HEK293 (cell line): ENCODE measurements around the gene RNF144B.

Experiments
- CTCF ChIA-PET: fragments of 350-600 bp; formaldehyde crosslinking; extraction: SDS; loops from one replicate; lab custom pipeline; 2021; ENCODE audit warnings: antibody characterized with exemption; lab: Yijun Ruan, JAX
- POLR2A ChIA-PET: fragments of 300-600 bp; formaldehyde crosslinking; extraction: SDS; loops from one replicate; lab custom pipeline; 2020; ENCODE audit warnings: antibody characterized with exemption, inconsistent platforms; lab: Yijun Ruan, JAX
- H3K27ac ChIP-seq: fragments of 200-500 bp; sonication (Bioruptor generic); 2 replicates; pipeline ENCODE4 v1.5.1; 2014; ENCODE audit warnings: low read depth, low read length, control low read depth, inconsistent platforms; ENCODE audit errors: extremely low read depth
- H3K36me3 ChIP-seq, 2 experiments: fragments of 200-500 bp in 1 of 2; sonication (Bioruptor generic) in 1 of 2; 1 replicate in 1 of 2; 2 replicates in 1 of 2; pipeline ENCODE4 v1.5.1; 2014 to 2017; ENCODE audit warnings: inconsistent platforms in 2 of 2, low read length in 2 of 2; ENCODE audit not compliant: control insufficient read depth in 2 of 2, insufficient read depth in 1 of 2
- H3K4me1 ChIP-seq: fragments of 200-500 bp; sonication (Bioruptor generic); 2 replicates; pipeline ENCODE4 v1.5.1; 2014; ENCODE audit warnings: mild to moderate bottlenecking, low read length, inconsistent platforms; ENCODE audit not compliant: control insufficient read depth, insufficient read depth
- H3K4me3 ChIP-seq: 2 replicates; pipeline ENCODE4 v1.5.1; 2011; ENCODE audit warnings: low read depth, mild to moderate bottlenecking, control low read depth, low read length, moderate library complexity
- H3K9me3 ChIP-seq: fragments of 200-500 bp; sonication (Bioruptor generic); 2 replicates; pipeline ENCODE4 v1.5.1; 2014; ENCODE audit warnings: low read depth, low read length, inconsistent platforms; ENCODE audit not compliant: control insufficient read depth, insufficient read depth
- MEIS1 ChIP-seq: sonication (generic); formaldehyde crosslinking; IDR thresholded peaks from 2 replicates; pipeline ENCODE4 v1.8.1; 2022; ENCODE audit warnings: missing genetic modification reagents, mild to moderate bottlenecking, borderline replicate concordance
- MYNN ChIP-seq: fragments of 450-650 bp; formaldehyde crosslinking; IDR thresholded peaks from 2 replicates; pipeline ENCODE4 v1.5.1; 2016; ENCODE audit warnings: missing biosample characterization, missing genetic modification characterization, borderline replicate concordance
- RBAK ChIP-seq: fragments of 450-650 bp; formaldehyde crosslinking; IDR thresholded peaks from 2 replicates; pipeline ENCODE4 v1.5.1; 2016; ENCODE audit warnings: missing biosample characterization, missing genetic modification characterization
- YY1 ChIP-seq: fragments of 450-650 bp; formaldehyde crosslinking; IDR thresholded peaks from 2 replicates; pipeline ENCODE4 v1.5.1; 2018; ENCODE audit warnings: missing biosample characterization, missing genetic modification characterization
- ZEB2 ChIP-seq: fragments of 450-650 bp; formaldehyde crosslinking; IDR thresholded peaks from 2 replicates; pipeline ENCODE4 v1.5.1; 2016; ENCODE audit warnings: missing biosample characterization, missing genetic modification characterization
- ZNF121 ChIP-seq: fragments of 450-650 bp; formaldehyde crosslinking; IDR thresholded peaks from 2 replicates; pipeline ENCODE4 v1.5.1; 2016; ENCODE audit warnings: missing biosample characterization, missing genetic modification characterization
- ZNF140 ChIP-seq: fragments of 450-650 bp; formaldehyde crosslinking; IDR thresholded peaks from 2 replicates; pipeline ENCODE4 v1.5.1; 2016; ENCODE audit warnings: missing biosample characterization, missing genetic modification characterization
- ZNF292 ChIP-seq: fragments of 450-650 bp; formaldehyde crosslinking; IDR thresholded peaks from 2 replicates; pipeline ENCODE4 v1.5.1; 2016; ENCODE audit warnings: low read depth, missing biosample characterization, missing genetic modification characterization, borderline replicate concordance
- ZNF610 ChIP-seq: fragments of 450-650 bp; formaldehyde crosslinking; IDR thresholded peaks from 2 replicates; pipeline ENCODE4 v1.5.1; 2016; ENCODE audit warnings: missing biosample characterization, missing genetic modification characterization, borderline replicate concordance
- ZNF660 ChIP-seq: fragments of 450-650 bp; IDR thresholded peaks from 2 replicates; pipeline ENCODE4 v1.5.1; 2018; ENCODE audit warnings: missing biosample characterization, mild to moderate bottlenecking, missing genetic modification characterization
- ZNF776 ChIP-seq: fragments of 450-650 bp; formaldehyde crosslinking; IDR thresholded peaks from 2 replicates; pipeline ENCODE4 v1.5.0; 2017; ENCODE audit warnings: missing biosample characterization, missing genetic modification characterization, borderline replicate concordance
- TF ChIP-seq, protein P1 (sequence below): fragments of 450-650 bp; formaldehyde crosslinking; IDR thresholded peaks from 2 replicates; pipeline ENCODE4 v1.5.1; 2016; ENCODE audit warnings: missing biosample characterization, missing genetic modification characterization
- TF ChIP-seq, protein P2 (sequence below): fragments of 450-650 bp; formaldehyde crosslinking; conservative IDR thresholded peaks from 2 replicates; pipeline ENCODE4 v1.5.1; 2016; ENCODE audit warnings: low read depth, missing biosample characterization, missing genetic modification characterization
- TF ChIP-seq, protein P3 (sequence below): fragments of 450-650 bp; formaldehyde crosslinking; IDR thresholded peaks from 2 replicates; pipeline ENCODE4 v1.5.1; 2016; ENCODE audit warnings: missing biosample characterization, missing genetic modification characterization

RNF144B gene

DNA sequence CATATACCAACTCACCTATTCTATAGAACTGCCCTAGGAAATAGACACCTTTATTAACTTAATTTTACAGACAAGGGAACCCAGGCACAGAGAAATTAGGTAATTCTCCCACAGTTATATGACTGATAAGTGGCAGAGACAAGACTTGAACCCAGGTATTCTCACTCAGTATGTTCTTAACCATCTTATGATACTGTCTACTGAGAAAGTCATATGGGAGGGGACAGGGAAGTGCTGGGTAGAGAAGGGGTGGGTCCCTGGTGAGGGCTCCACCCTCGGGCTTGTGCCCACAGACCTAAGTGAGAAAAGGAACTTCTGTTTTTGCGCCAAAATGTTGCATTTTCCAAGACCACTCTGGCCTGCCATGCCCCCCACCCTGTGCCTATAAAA, 123.5 kb downstream of the RNF144B start:
- ChIA-PET CTCF (no interaction called here), POLR2A (no interaction called here)

DNA sequence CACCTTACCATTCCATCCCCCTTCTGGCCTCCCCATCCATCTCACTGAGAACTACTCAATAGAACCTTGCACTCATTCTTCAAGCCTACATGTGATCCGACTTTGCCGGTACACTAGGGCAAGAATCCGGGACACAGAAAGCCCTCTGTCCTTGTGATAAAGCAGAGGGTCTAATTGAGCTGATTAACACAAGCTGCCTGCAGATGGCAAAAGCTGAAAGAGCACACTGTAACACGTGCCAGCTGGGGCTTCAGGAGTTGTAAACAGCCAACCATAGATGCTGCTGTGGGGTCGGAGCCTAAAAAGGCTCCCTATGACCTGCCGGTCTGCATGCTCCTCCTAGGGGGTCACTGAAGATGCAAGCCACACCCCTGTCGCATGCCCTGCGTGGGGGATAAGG, 124.1 kb downstream of the RNF144B start:
- H3K4me1 ChIP-seq, result no peaks in the 10 kb centered on the region
- POLR2A ChIA-PET, result no interaction called here
- H3K36me3 ChIP-seq, result no peaks in the 10 kb centered on the region
- H3K4me3 ChIP-seq, result no peak overlapping the region
- TF ChIP-seq MEIS1 (no peak), ZNF292 (tag by site-specific recombination) (no peak), ZNF660 (no peak), MYNN (tag by site-specific recombination) (no peak), YY1 (tag by site-specific recombination) (no peak), ZEB2 (no peak)
- TF ChIP-seq, protein P1, sequence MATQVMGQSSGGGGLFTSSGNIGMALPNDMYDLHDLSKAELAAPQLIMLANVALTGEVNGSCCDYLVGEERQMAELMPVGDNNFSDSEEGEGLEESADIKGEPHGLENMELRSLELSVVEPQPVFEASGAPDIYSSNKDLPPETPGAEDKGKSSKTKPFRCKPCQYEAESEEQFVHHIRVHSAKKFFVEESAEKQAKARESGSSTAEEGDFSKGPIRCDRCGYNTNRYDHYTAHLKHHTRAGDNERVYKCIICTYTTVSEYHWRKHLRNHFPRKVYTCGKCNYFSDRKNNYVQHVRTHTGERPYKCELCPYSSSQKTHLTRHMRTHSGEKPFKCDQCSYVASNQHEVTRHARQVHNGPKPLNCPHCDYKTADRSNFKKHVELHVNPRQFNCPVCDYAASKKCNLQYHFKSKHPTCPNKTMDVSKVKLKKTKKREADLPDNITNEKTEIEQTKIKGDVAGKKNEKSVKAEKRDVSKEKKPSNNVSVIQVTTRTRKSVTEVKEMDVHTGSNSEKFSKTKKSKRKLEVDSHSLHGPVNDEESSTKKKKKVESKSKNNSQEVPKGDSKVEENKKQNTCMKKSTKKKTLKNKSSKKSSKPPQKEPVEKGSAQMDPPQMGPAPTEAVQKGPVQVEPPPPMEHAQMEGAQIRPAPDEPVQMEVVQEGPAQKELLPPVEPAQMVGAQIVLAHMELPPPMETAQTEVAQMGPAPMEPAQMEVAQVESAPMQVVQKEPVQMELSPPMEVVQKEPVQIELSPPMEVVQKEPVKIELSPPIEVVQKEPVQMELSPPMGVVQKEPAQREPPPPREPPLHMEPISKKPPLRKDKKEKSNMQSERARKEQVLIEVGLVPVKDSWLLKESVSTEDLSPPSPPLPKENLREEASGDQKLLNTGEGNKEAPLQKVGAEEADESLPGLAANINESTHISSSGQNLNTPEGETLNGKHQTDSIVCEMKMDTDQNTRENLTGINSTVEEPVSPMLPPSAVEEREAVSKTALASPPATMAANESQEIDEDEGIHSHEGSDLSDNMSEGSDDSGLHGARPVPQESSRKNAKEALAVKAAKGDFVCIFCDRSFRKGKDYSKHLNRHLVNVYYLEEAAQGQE (tag by site-specific recombination), result no peak
- CTCF ChIA-PET, result no interaction called here
- no peak overlapping the region for H3K27ac ChIP-seq
- no peaks in the 10 kb centered on the region for H3K9me3 ChIP-seq

More for the DNA sequence above, 123.5 kb downstream of the RNF144B start:
- no peaks in the 10 kb centered on the region for H3K36me3 ChIP-seq
- no peak overlapping the region for H3K27ac ChIP-seq
- TF ChIP-seq ZNF121 (tag by site-specific recombination) (no peak), ZNF610 (tag by site-specific recombination) (no peak), ZNF776 (tag by site-specific recombination) (no peak), ZNF140 (tag by site-specific recombination) (no peak), RBAK (tag by site-specific recombination) (no peak)
- TF ChIP-seq, protein P2, sequence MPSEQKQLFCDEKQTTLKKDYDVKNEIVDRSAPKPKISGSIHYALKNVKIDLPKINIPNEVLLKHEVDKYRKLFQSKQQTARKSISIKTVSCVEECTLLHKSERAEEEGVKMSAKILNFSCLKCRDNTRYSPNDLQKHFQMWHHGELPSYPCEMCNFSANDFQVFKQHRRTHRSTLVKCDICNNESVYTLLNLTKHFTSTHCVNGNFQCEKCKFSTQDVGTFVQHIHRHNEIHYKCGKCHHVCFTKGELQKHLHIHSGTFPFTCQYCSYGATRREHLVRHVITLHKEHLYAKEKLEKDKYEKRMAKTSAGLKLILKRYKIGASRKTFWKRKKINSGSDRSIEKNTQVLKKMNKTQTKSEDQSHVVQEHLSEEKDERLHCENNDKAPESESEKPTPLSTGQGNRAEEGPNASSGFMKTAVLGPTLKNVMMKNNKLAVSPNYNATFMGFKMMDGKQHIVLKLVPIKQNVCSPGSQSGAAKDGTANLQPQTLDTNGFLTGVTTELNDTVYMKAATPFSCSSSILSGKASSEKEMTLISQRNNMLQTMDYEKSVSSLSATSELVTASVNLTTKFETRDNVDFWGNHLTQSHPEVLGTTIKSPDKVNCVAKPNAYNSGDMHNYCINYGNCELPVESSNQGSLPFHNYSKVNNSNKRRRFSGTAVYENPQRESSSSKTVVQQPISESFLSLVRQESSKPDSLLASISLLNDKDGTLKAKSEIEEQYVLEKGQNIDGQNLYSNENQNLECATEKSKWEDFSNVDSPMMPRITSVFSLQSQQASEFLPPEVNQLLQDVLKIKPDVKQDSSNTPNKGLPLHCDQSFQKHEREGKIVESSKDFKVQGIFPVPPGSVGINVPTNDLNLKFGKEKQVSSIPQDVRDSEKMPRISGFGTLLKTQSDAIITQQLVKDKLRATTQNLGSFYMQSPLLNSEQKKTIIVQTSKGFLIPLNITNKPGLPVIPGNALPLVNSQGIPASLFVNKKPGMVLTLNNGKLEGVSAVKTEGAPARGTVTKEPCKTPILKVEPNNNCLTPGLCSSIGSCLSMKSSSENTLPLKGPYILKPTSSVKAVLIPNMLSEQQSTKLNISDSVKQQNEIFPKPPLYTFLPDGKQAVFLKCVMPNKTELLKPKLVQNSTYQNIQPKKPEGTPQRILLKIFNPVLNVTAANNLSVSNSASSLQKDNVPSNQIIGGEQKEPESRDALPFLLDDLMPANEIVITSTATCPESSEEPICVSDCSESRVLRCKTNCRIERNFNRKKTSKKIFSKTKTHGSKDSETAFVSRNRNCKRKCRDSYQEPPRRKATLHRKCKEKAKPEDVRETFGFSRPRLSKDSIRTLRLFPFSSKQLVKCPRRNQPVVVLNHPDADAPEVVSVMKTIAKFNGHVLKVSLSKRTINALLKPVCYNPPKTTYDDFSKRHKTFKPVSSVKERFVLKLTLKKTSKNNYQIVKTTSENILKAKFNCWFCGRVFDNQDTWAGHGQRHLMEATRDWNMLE, result no peak
- TF ChIP-seq, protein P3, sequence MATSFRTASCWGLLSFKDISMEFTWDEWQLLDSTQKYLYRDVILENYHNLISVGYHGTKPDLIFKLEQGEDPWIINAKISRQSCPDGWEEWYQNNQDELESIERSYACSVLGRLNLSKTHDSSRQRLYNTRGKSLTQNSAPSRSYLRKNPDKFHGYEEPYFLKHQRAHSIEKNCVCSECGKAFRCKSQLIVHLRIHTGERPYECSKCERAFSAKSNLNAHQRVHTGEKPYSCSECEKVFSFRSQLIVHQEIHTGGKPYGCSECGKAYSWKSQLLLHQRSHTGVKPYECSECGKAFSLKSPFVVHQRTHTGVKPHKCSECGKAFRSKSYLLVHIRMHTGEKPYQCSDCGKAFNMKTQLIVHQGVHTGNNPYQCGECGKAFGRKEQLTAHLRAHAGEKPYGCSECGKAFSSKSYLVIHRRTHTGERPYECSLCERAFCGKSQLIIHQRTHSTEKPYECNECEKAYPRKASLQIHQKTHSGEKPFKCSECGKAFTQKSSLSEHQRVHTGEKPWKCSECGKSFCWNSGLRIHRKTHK (tag by site-specific recombination), result no peak
- no peaks in the 10 kb centered on the region for H3K4me1 ChIP-seq
- no peaks in the 10 kb centered on the region for H3K9me3 ChIP-seq
- no peak overlapping the region for H3K4me3 ChIP-seq
